Fibroblast of upper back skin (primary cell): ENCODE results near the gene PDE11A.
A peak's percentile ranks its signal among the peaks of the same experiment; 100 is the strongest.

ENCODE experiments used
- DNase-seq: peaks from one replicate; pipeline ENCODE4 v3.0.0-alpha.2; 2013

The PDE11A gene

GRCh38 chr2:177689623-177690022 is 383.0 kb downstream of the PDE11A start:
- no peak for DNase-seq

- no peak for DNase-seq
Observed at GRCh38 chr2:177688844-177689243, 383.7 kb downstream of the PDE11A start.

- DNase-seq: no peak
Observed at GRCh38 chr2:177683661-177684069, 388.9 kb downstream of the PDE11A start.

GRCh38 chr2:177682836-177683660 is 389.5 kb downstream of the PDE11A start:
- no peak for DNase-seq

GRCh38 chr2:177682006-177682405 is 390.6 kb downstream of the PDE11A start:
- DNase-seq: no peak

GRCh38 chr2:177680866-177681712 is 391.5 kb downstream of the PDE11A start:
- DNase-seq: no peak

GRCh38 chr2:177679611-177680605 is 392.7 kb downstream of the PDE11A start:
- DNase-seq: no peak

GRCh38 chr2:177678939-177679338 is 393.6 kb downstream of the PDE11A start:
- DNase-seq: no peak

- DNase-seq: no peak
Observed at GRCh38 chr2:177676636-177677035, 395.9 kb downstream of the PDE11A start.

- no peak for DNase-seq
Observed at GRCh38 chr2:177675825-177676224, 396.8 kb downstream of the PDE11A start.

- DNase-seq: no peak
Observed at GRCh38 chr2:177675350-177675821, 397.2 kb downstream of the PDE11A start.

GRCh38 chr2:177673602-177674595 is 398.7 kb downstream of the PDE11A start:
- peak; percentile 9 for DNase-seq

- DNase-seq: no peak
Observed at GRCh38 chr2:177671662-177672061, 400.9 kb downstream of the PDE11A start.

GRCh38 chr2:177670791-177671535 is 401.6 kb downstream of the PDE11A start:
- DNase-seq: no peak

- DNase-seq: no peak
Observed at GRCh38 chr2:177669625-177670330, 402.8 kb downstream of the PDE11A start.

- DNase-seq: no peak
Observed at GRCh38 chr2:177669201-177669600, 403.4 kb downstream of the PDE11A start.

GRCh38 chr2:177668617-177669016 is 404.0 kb downstream of the PDE11A start:
- DNase-seq: no peak

- peak; percentile 10 for DNase-seq
Observed at GRCh38 chr2:177667626-177668025, 405.0 kb downstream of the PDE11A start.

- peak; percentile 25 for DNase-seq
Observed at GRCh38 chr2:177666408-177666807, 406.2 kb downstream of the PDE11A start.

GRCh38 chr2:177665948-177666347 is 406.6 kb downstream of the PDE11A start:
- no peak for DNase-seq
